RWPE1 (cell line): ENCODE measurements around the gene CLBA1.
A peak's percentile ranks its signal among the peaks of the same experiment; 100 is the strongest.

ENCODE experiments used
- CTCF ChIA-PET: fragments of 350-600 bp; sonication (Branson Sonifier 250); formaldehyde crosslinking; extraction: SDS; loops from one replicate; lab custom pipeline; 2021; lab: Yijun Ruan, JAX
- POLR2A ChIA-PET: fragments of 400-600 bp; formaldehyde crosslinking; extraction: SDS; loops from one replicate; lab custom pipeline; 2020; ENCODE audit warnings: antibody characterized with exemption; ENCODE audit not compliant: low non-redundant PET; lab: Yijun Ruan, JAX
- DNase-seq: peaks from one replicate; pipeline ENCODE4 v3.0.0; 2012; ENCODE audit warnings: low spot score
- H3K27ac ChIP-seq: fragments of 450-650 bp; 2 replicates; pipeline ENCODE4 v1.5.1; 2017
- TF ChIP-seq, protein P1 (sequence below): fragments of 450-650 bp; conservative IDR thresholded peaks from 2 replicates; pipeline ENCODE4 v1.5.1; 2017; ENCODE audit warnings: low read depth, mild to moderate bottlenecking

The CLBA1 gene

DNA sequence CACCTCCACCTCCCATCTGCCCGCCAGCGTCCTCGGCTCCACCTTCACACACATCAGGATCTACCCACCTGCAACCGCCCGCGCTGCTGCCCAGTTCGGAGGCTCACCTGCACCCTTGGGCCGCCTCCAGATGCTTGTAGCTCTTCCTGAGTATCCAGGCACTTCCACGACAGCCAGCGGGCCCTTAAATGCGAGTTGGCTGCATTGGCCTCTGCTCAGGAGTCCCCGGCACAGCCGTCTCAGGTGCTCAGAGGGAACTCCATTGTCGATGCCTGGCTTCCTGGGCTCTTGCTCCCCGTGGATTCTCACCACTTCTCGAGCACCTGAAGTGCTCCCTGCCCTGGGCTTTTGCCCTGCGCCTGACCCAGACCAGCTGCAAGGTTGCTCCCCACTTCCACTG is 57.2 kb downstream of the CLBA1 start:
- TF ChIP-seq, protein P1, sequence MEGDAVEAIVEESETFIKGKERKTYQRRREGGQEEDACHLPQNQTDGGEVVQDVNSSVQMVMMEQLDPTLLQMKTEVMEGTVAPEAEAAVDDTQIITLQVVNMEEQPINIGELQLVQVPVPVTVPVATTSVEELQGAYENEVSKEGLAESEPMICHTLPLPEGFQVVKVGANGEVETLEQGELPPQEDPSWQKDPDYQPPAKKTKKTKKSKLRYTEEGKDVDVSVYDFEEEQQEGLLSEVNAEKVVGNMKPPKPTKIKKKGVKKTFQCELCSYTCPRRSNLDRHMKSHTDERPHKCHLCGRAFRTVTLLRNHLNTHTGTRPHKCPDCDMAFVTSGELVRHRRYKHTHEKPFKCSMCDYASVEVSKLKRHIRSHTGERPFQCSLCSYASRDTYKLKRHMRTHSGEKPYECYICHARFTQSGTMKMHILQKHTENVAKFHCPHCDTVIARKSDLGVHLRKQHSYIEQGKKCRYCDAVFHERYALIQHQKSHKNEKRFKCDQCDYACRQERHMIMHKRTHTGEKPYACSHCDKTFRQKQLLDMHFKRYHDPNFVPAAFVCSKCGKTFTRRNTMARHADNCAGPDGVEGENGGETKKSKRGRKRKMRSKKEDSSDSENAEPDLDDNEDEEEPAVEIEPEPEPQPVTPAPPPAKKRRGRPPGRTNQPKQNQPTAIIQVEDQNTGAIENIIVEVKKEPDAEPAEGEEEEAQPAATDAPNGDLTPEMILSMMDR: no peak
- ChIA-PET POLR2A (no interaction called here), CTCF (interaction anchor here (0.7 kb wide), 1 partner anchor 42 kb away, joined by 4 read pairs; no protein-coding TSS in a partner anchor)
- peak overlapping the region; percentile 66 for H3K27ac ChIP-seq
- no peak for DNase-seq

DNA sequence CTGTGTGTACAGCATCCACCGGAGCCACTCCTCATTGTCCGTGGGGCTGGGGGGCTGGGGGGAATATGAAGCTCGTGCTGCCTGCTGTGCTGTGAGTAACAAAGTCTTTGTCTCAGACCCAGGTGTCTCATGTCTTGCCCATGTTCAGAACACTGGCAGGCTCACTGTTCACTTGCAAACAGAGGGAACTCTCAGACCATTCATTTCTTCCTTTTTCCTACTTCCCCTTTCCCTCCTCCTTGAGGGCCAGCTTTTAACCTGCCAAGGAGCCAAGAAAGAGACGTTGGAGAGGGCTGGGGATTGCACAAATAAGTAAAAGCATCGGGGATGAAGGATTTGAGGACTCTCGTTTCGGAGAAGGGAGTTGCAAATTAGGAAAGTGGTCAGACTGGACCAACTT is 58.1 kb downstream of the CLBA1 start:
- ChIA-PET POLR2A (no interaction called here), CTCF (interaction anchor here (3.3 kb wide), 1 partner anchor 69 kb away, joined by 42 read pairs; no protein-coding TSS in a partner anchor)

More for the DNA sequence above, 58.1 kb downstream of the CLBA1 start:
- peak overlapping the region; percentile 66 for H3K27ac ChIP-seq
- TF ChIP-seq, protein P1: no peak
- DNase-seq: no peak
